Activated CD4-positive, alpha-beta T cell treated with anti-CD3 and anti-CD28 coated beads, Interleukin-2, amount 50 U/mL, for 4 hours (primary cell): ENCODE results near the gene TM9SF3.
A peak's percentile ranks its signal among the peaks of the same experiment; 100 is the strongest.
"Not testable (repeated sequence)": the region's sequence is repeated elsewhere in the genome, so short reads cannot be mapped to it uniquely, and the experiment has no call there.

ENCODE experiments used
- DNase-seq, 2 experiments: peaks; one replicate each; pipeline ENCODE4 v3.0.0-alpha.2; 2020

The TM9SF3 gene

GRCh38 chr10:96598846-96599245, 12.0 kb upstream of the TM9SF3 start:
- DNase-seq: no peak

GRCh38 chr10:96596422-96597407, 9.9 kb upstream of the TM9SF3 start:
- DNase-seq: no peak

- DNase-seq: no peak
Measured at GRCh38 chr10:96595741-96596140, 8.9 kb upstream of the TM9SF3 start.

GRCh38 chr10:96591946-96592345, 5.1 kb upstream of the TM9SF3 start:
- no peak for DNase-seq

GRCh38 chr10:96588616-96589419, 2.0 kb upstream of the TM9SF3 start:
- DNase-seq: no peak

- no peak for DNase-seq
Measured at GRCh38 chr10:96588060-96588554, 1.3 kb upstream of the TM9SF3 start.

GRCh38 chr10:96587264-96588059, 650 bp upstream of the TM9SF3 start:
- peak; percentile 51 to 56 for DNase-seq

GRCh38 chr10:96585736-96586418, 935 bp downstream of the TM9SF3 start:
- peak; percentile 6 to 7 for DNase-seq

GRCh38 chr10:96584474-96584873, 2.3 kb downstream of the TM9SF3 start:
- no peak for DNase-seq

- no peak for DNase-seq
Measured at GRCh38 chr10:96584035-96584434, 2.8 kb downstream of the TM9SF3 start.

GRCh38 chr10:96579133-96579532, 7.7 kb downstream of the TM9SF3 start:
- no peak for DNase-seq

- no peak for DNase-seq
Measured at GRCh38 chr10:96578633-96579032, 8.2 kb downstream of the TM9SF3 start.

- DNase-seq: no peak
Measured at GRCh38 chr10:96578022-96578421, 8.8 kb downstream of the TM9SF3 start.

- DNase-seq: no peak
Measured at GRCh38 chr10:96577069-96577468, 9.7 kb downstream of the TM9SF3 start.

GRCh38 chr10:96576277-96576980, 10.4 kb downstream of the TM9SF3 start:
- no peak for DNase-seq

- not testable (repeated sequence) for DNase-seq
Measured at GRCh38 chr10:96574564-96574963, 12.2 kb downstream of the TM9SF3 start.

- DNase-seq: no peak
Measured at GRCh38 chr10:96573036-96573435, 13.8 kb downstream of the TM9SF3 start.

- no peak for DNase-seq
Measured at GRCh38 chr10:96570983-96571964, 15.5 kb downstream of the TM9SF3 start.

- DNase-seq: no peak
Measured at GRCh38 chr10:96570511-96570910, 16.3 kb downstream of the TM9SF3 start.

GRCh38 chr10:96568402-96568801, 18.4 kb downstream of the TM9SF3 start:
- no peak for DNase-seq
